H7 (cell line): ENCODE results near the gene ARMC9. TPM values are rescaled to one million over a fixed set of nuclear protein-coding genes. Genes with fewer than 3 reads are reported as not detected.

ENCODE experiments used
- DNase-seq: peaks from one replicate; pipeline ENCODE4 v3.0.0; 2012
- H3K27me3 ChIP-seq: 2 replicates; pipeline ENCODE4 v1.6.0; 2011; ENCODE audit warnings: mild to moderate bottlenecking, low read length; ENCODE audit not compliant: control insufficient read depth, insufficient read depth
- H3K36me3 ChIP-seq: replicated peaks from 2 replicates; pipeline ENCODE4 v1.5.1; 2011; ENCODE audit warnings: low read length; ENCODE audit not compliant: control insufficient read depth, insufficient read depth
- H3K4me3 ChIP-seq: 2 replicates; pipeline ENCODE4 v1.5.1; 2011; ENCODE audit warnings: low read depth, mild to moderate bottlenecking, control low read depth, low read length, moderate library complexity; ENCODE audit not compliant: insufficient read depth
- total RNA-seq: library from RNA; depleted of rRNA; stranded (reverse); fragments of >200 nt; shearing (Covaris generic); gene quantifications from 2 replicates; pipeline ENCODE4 v1.2.3, GENCODE V29; 2014; rRNA removed

Gene ARMC9, protein sequence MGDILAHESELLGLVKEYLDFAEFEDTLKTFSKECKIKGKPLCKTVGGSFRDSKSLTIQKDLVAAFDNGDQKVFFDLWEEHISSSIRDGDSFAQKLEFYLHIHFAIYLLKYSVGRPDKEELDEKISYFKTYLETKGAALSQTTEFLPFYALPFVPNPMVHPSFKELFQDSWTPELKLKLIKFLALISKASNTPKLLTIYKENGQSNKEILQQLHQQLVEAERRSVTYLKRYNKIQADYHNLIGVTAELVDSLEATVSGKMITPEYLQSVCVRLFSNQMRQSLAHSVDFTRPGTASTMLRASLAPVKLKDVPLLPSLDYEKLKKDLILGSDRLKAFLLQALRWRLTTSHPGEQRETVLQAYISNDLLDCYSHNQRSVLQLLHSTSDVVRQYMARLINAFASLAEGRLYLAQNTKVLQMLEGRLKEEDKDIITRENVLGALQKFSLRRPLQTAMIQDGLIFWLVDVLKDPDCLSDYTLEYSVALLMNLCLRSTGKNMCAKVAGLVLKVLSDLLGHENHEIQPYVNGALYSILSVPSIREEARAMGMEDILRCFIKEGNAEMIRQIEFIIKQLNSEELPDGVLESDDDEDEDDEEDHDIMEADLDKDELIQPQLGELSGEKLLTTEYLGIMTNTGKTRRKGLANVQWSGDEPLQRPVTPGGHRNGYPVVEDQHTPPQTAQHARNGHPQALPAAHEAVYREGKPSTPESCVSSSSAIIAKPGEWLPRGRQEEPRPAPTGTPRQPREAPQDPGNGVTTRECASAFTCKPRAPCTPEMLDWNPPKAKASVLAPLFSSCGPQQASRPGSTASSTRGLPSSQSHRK
- 25.0 and 33.6 TPM in 2 replicates for total RNA-seq

DNA sequence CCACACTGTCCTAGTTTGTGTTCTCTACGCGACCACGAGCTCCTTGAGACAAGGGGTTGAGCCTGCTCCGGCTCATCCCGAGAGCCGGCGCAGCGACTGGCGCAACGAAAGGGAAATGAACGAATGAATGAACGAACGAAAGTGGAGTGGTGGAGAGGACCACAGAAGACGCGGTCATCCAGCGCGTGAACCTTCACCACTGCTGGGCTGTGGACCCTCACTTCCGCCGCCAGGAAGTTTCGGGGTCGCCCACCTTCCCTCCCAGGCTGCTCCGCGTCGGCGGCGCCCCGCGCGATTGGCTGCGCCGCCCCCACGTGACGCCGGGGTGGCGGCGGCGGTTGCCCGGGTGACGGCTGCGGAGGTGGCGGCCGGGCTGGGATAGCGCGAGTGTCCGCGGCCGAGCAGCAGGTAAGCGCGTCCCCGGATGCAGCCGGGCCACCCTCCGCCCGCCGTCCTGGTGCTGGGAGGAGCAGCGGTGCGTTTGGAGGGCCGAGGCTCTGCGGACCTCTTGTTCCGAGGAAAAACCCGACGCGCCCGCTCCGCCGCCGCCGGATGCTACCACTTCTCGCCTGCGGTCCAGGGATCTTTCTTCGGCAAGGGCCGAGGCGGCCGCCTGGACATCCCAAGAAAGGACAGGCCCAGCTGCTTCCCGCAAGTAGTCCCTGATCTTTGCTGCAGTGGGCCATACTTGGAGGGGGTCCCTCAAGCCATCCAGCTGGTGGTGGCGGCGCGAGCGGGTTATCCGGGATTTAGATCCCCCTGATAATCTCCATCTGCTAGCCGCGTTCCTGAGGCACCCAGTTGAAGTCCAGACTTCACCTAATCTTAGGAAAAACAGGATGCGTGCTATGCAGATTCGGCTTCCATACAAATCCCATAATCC lies at the start of gene ARMC9:
Gene ARMC9 (plus strand): TSS at position 341 of the 883 bp plus-strand sequence. CDS start 7,608 bp downstream, outside the sequence.
- H3K36me3 ChIP-seq = peaks cover 6% of the 10 kb centered on the region
- peak; percentile 99 for DNase-seq
- peak within 1 kb of the TSS; percentile 77 for H3K4me3 ChIP-seq
- H3K27me3 ChIP-seq = no peaks in the 10 kb centered on the region

DNA sequence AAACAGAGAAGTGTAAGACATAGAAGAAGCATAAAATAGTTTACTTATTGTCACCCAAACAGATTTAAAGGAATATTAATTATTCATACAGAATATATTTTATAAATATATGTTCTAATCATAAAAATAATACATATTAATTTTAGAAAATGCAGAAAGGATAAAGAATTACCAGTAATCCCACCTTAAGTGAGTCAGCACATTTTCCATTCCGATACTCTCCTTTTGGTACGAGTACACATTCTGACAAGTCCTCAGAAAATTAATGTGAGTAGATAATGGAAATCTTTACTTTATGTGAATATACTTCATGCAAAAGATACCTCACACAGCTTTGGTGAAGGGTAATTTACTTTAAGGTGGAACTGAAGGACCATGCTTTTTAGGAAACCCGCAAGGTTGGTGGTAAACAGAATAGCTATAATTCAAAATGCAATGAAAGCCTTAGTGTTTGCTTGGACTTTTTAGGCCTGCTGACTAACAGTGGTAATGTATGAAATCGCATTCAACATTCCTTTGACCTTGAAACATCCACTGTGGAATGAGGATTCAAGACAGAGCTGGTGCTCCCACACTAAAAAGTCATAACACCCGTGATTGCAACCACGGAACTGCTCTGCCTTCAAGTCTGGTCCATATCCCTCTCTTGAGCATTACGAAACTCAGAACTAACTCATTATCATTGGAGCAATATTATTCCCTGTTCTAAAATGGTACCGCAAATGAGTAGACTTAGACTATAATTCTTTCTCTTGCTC lies 45.5 kb upstream of the ARMC9 start:
- Histone ChIP-seq H3K36me3 (peaks cover 10% of the 10 kb centered on the region), H3K27me3 (no peaks in the 10 kb centered on the region)
- DNase-seq = no peak

DNA sequence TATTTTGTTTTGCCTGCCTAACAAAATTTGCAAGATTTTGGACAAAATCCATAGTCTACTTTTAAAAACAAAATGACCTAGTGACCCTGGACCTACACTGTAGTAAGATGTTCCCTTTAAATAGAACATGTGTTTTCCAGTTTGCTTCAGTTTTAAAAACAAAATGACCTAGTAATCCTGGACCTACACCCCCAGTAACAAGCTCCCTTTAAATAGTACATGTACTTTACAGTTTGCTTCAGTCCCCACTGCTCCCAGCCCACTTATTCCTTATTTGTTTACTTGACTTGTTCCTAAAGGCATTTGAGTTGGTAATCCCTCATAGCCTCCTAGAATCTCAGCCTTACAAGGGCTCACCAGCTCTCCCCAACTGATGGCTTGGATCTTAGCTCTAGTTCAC lies 39.1 kb upstream of the ARMC9 start:
- no peaks in the 10 kb centered on the region for H3K27me3 ChIP-seq
- H3K36me3 ChIP-seq = peaks cover 4% of the 10 kb centered on the region
- DNase-seq = no peak
- H3K4me3 ChIP-seq = no peak overlapping the region

More for the DNA sequence above, 45.5 kb upstream of the ARMC9 start:
- H3K4me3 ChIP-seq = no peak overlapping the region

DNA sequence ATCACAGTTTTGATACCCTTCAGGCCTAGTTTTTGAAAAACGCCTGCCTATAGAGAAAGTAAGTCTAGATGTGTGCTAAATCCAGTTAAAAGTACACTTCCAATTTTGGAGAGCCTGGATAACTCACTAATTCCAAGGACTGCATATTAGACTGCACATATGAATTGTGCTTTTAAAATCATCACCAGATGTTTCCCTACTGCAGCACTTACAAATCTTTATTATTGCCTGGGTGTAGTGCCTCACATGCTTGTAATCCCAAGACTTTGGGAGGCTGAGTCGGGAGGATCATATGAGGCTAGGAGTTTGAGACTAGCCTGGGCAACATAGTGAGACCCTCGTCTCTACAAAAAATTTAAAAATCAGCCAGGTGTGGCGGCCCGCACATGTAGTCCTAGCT lies 37.7 kb upstream of the ARMC9 start:
- 0 out of 2 replicates have a peak, but pooled peaks cover 2% of the 10 kb centered on the region for H3K36me3 ChIP-seq
- no peak for DNase-seq
- no peak overlapping the region for H3K4me3 ChIP-seq
- H3K27me3 ChIP-seq = no peaks in the 10 kb centered on the region

DNA sequence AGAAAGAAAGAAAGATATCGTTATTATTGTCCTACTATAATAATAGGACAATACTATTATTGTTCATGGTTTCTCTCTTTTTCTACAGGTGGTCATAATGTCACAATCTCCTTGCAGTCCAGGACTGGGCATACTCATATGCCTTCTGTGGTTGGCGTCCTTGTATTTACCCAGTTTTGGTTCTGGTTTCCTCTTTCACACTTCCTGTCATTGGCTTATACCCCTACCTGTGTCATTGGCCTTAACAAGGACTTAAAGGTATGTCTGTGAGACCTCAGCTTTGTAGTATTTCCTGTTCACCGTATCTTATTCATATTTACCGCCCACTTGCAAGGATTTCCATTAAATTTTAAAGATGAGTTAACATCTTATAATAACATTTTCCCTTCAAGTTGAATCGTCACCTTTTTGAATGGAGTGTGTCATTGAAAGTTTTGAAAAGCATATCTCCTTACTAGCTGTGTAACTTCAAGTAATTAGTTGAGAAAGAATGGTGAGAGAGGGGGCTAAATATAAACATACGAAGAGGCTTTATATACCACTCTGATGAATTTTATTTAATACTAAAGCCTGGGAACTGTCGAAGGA lies 37.1 kb upstream of the ARMC9 start:
- Histone ChIP-seq H3K27me3 (no peaks in the 10 kb centered on the region), H3K36me3 (0 out of 2 replicates have a peak, but pooled peaks cover 2% of the 10 kb centered on the region), H3K4me3 (no peak overlapping the region)
- no peak for DNase-seq

DNA sequence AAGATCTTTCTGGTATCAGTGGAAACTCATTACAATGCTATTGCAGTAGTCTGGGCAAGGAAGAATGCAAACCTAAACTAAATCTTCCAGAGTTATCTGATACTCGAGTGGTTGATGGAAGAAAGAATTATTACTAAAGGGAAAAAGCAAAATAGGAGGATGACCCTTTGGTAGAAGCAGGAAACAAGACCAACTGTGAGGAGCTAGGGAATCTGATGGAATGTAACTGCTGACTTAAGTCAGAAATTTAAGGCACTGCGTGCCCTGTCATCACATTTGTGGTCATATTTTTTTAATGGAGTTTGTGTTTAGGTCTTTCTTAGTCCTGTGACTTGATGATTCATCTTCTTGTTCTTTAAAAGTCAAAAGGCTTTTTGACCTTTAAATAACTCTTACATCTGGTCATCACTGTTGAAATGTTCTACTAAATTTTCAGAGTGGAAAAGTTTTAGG lies 36.5 kb upstream of the ARMC9 start:
- Histone ChIP-seq H3K27me3 (no peaks in the 10 kb centered on the region), H3K4me3 (no peak overlapping the region), H3K36me3 (0 out of 2 replicates have a peak, but pooled peaks cover 2% of the 10 kb centered on the region)
- no peak for DNase-seq

DNA sequence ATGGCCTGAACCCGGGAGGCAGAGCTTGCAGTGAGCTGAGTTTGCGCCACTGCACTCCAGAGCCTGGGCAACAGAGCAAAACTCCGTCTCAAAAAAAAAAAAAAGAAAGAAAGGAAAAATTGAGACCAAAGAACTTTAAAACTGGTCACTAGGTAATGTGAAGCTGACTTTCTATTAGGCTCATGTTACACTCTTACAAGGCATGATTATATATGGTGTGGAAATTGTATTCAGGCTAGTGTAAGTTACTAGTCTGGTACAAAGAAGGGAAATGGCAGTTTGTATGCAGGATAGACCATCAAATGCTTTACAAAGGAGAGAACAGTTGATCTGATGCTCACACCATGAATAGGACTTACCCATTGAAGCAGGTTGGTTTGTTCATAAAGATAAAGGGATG lies 35.4 kb upstream of the ARMC9 start:
- no peak for DNase-seq
- peaks cover 2% of the 10 kb centered on the region for H3K36me3 ChIP-seq
- no peak overlapping the region for H3K4me3 ChIP-seq
- H3K27me3 ChIP-seq = no peaks in the 10 kb centered on the region

DNA sequence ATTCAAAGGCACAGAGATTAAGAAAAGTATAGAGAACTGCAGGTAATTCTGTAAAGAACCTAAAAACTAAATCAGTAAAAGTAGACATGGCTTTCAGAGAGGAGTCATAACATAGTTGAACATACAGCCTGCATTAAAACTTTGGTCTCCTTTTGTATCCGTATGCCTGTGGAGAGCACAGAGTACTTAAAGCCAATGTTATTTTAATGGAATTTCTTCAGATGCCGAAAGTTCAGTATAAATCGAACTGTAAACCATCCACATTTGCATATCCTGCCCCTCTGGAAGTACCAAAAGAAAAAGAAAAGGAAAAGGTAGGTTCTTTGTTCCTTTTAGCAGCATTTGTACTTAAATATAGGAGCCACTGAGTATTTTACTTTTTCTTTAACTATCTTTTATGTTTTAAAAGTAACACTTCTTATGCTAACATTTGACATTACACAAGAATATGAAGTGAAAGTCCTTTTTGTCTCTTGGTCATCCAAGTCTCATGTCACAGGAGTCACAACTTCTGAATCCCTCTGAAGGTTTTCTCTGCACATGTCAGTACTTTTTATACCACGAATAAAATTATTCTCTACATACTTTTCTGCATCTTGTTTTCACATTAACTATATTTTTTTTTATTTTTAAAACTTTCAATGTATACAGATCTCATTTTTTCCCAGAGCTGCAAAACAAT lies 34.9 kb upstream of the ARMC9 start:
- no peak for DNase-seq
- Histone ChIP-seq H3K27me3 (no peaks in the 10 kb centered on the region), H3K36me3 (peaks cover 2% of the 10 kb centered on the region), H3K4me3 (no peak overlapping the region)

DNA sequence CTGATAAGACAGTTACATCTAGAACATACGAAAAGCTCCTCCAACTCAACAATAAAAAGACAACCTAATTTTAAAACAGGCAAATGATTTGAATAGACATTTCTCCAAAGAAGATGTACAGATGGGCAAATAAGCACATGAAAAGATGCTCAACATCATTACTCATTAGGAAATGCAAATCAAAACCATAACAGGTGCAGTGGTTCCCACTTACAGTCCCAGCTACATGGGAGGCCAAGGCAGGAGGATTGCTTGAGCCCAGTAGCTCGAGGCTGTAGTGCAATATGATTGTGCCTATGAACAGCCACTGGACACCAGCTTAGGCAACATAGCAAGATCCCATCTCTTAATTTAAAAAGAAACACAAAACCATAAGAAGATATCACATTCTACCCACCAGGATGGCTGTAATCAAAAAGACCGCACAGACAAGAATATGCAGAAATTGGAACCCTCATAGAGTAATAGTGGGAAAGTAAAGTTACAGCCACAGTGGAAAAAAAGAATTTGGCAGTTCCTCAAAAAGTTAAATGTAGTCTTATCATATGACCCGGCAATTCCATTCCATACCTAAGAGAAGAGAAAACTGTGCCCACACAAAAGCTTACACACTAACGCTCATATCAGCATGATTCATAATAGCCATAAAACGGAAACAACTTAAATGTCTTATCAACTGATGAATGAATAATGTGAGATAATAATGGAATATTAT lies 30.5 kb upstream of the ARMC9 start:
- Histone ChIP-seq H3K4me3 (no peak overlapping the region), H3K36me3 (peaks cover 16% of the 10 kb centered on the region), H3K27me3 (no peaks in the 10 kb centered on the region)
- DNase-seq = no peak

DNA sequence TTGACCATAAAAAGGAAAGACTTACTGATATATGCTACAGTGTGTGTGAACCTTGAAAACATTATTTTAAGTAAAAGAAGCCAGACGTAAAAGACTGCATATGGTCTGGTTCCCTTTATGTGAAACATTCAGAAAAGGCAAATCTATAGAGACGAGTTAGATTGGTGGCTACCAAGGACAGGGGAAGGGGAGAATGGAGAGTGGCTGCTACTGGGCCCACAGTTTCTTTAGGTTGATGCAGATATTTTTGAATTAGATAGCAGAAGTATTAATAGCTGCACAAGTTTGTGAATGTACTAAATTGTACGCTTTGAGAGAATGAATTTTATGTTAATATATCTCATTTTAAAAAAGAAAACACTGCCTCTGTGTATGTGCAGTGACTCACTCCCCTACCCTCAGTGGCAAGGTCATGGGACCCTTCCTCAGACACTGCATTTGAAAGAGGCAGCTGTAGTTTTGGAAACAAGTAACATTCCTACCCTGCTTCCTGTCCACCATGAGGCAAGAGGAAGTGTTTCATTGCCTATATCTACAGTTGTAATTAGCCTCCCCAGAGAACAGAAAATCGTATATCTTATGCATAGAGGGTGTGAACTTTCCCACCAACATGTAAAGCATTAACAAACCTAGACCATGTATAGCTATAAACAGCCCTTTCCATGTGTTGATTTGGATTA lies 29.8 kb upstream of the ARMC9 start:
- DNase-seq = no peak
- Histone ChIP-seq H3K27me3 (no peaks in the 10 kb centered on the region), H3K4me3 (no peak overlapping the region), H3K36me3 (peaks cover 16% of the 10 kb centered on the region)

DNA sequence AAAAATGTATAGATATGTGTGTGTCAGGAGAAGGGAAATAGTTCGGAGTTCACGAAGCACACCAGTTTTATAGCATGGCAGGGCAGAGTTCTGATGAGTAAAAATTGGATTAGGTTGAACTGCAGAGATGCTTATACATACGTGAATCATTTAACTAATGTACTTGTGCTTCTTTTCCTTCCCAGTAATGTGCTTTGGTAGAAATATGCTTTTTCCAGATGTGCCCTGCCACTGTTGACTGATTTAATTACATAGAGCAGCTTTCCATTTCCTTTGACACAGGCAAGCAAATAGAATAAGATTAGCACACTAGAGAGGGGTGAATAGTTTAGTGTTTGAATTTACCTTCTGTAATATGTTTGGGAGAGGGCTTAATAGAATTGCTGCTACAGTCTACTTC lies 28.9 kb upstream of the ARMC9 start:
- no peaks in the 10 kb centered on the region for H3K27me3 ChIP-seq
- H3K4me3 ChIP-seq = no peak overlapping the region
- no peak for DNase-seq
- peaks cover 16% of the 10 kb centered on the region for H3K36me3 ChIP-seq

DNA sequence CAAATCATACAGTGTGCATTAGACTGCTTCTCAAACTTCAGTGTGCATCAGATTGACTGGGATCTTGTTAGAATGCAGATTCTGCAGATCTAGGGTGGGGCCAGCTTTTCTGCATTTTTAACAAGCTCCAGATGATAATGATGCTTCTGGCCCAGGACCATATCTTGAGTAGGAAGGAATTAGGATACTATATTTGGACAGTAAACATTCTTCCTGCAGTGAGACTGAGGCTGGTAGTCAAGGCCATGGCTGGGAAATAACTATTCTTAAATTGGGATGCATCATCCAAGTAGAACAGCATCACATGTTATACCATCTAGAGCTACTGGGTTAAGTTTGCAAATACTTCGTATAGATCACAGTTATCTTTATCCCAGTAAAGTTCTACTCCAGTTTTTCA lies 28.4 kb upstream of the ARMC9 start:
- DNase-seq = no peak
- H3K27me3 ChIP-seq = no peaks in the 10 kb centered on the region
- no peak overlapping the region for H3K4me3 ChIP-seq
- H3K36me3 ChIP-seq = peaks cover 14% of the 10 kb centered on the region
